Activated CD4-positive, alpha-beta T cell treated with anti-CD3 and anti-CD28 coated beads, Interleukin-2, amount 10 ng/mL, durations not matched to agents 7 days and 5 days (primary cell): ENCODE data around the gene GLP2R. TPM values are rescaled to one million over a fixed set of nuclear protein-coding genes. Genes with fewer than 3 reads are reported as not detected.
"Not testable (repeated sequence)": the region's sequence is repeated elsewhere in the genome, so short reads cannot be mapped to it uniquely, and the experiment has no call there.

Source experiments
- CTCF ChIA-PET: fragments of 350-600 bp; sonication (Branson Sonifier 250); formaldehyde crosslinking; loops from one replicate; lab custom pipeline; 2021; ENCODE audit warnings: antibody characterized with exemption; lab: Charles Lee
- POLR2A ChIA-PET: fragments of 350-600 bp; sonication (Branson Sonifier 250); formaldehyde crosslinking; loops from one replicate; lab custom pipeline; 2021; ENCODE audit warnings: antibody characterized with exemption; lab: Charles Lee
- DNase-seq: peaks from one replicate; pipeline ENCODE4 v3.0.0-alpha.2; 2020
- H3K27ac Mint-ChIP-seq: one replicate; pipeline ENCODE4 v1.8.0; 2021; ENCODE audit warnings: mild to moderate bottlenecking, moderate library complexity, mixed read lengths
- H3K27me3 Mint-ChIP-seq: one replicate; pipeline ENCODE4 v1.8.0; 2021; ENCODE audit warnings: mixed read lengths
- H3K36me3 Mint-ChIP-seq: one replicate; pipeline ENCODE4 v1.8.0; 2021; ENCODE audit warnings: low read depth, mixed read lengths
- H3K4me1 Mint-ChIP-seq: one replicate; pipeline ENCODE4 v1.8.0; 2021; ENCODE audit warnings: mixed read lengths
- H3K4me3 Mint-ChIP-seq: one replicate; pipeline ENCODE4 v1.8.0; 2021; ENCODE audit warnings: mild to moderate bottlenecking, moderate library complexity, mixed read lengths
- H3K9me3 Mint-ChIP-seq: one replicate; pipeline ENCODE4 v1.8.0; 2021; ENCODE audit warnings: mixed read lengths
- total RNA-seq, 2 experiments: library from RNA; stranded (reverse); gene quantifications; one replicate each; pipeline ENCODE4 v1.2.3, GENCODE V29; 2021

Gene GLP2R
- not detected for total RNA-seq

- Mint-ChIP-seq H3K4me3 (no peak within 1 kb of the TSS), H3K36me3 (no peaks in the 10 kb centered on the region), H3K27ac (no peak within 1 kb of the TSS), H3K9me3 (peaks cover 3% of the 10 kb centered on the region), H3K27me3 (peaks cover 4% of the 10 kb centered on the region), H3K4me1 (no peaks in the 10 kb centered on the region)
- ChIA-PET POLR2A (no interaction called here), CTCF (no interaction called here)
- no peak for DNase-seq
Observed at GRCh38 chr17:9825641-9826150, at the start of gene GLP2R. Gene GLP2R (plus strand): TSS chr17:9825924. CDS start chr17:9826064, 140 bp downstream.

DNA sequence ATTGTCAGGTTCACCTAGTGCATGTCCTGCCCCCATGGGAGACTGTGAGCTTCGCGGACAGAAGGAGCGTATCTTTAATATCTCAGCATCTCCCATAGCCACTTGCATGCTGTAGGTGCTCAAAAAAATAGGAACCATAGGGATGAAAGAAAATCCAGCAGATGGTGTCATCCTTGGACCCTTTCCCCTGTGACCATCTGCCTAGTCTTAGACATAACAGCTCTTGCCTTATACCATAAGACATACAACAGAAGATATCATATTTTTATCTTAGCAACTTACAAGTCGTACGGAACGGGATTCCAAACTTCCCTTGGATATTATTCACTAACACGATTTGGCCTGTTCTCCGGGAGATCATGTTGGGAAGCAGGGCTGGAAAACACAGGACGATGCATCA, 48.8 kb upstream of the GLP2R start:
- Mint-ChIP-seq H3K9me3 (no peaks in the 10 kb centered on the region), H3K36me3 (no peaks in the 10 kb centered on the region), H3K4me3 (no peak overlapping the region), H3K27ac (no peak overlapping the region), H3K4me1 (no peaks in the 10 kb centered on the region), H3K27me3 (peaks cover 2% of the 10 kb centered on the region)
- DNase-seq: no peak
- CTCF ChIA-PET: no interaction called here
- POLR2A ChIA-PET: no interaction called here

DNA sequence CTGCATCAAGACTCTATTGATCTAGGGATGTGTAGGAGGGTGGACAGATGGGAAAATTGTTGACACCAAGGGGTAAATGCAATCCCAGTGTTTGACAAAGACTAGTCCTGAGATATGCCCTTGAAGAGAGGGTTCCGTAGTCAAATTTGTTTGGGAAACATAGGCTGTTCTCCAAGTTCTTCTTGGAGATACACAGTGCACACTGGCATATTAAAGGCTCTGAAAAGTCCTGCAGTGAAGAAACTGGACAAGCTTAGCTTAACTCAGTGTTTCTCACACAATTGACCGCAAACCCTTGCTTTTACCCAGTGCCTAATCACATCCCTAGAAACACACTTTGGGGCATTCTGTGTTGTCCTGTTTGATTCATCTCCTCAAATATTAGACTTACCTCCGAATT, 45.2 kb upstream of the GLP2R start:
- H3K27me3 Mint-ChIP-seq: peaks cover 2% of the 10 kb centered on the region
- CTCF ChIA-PET: no interaction called here

DNA sequence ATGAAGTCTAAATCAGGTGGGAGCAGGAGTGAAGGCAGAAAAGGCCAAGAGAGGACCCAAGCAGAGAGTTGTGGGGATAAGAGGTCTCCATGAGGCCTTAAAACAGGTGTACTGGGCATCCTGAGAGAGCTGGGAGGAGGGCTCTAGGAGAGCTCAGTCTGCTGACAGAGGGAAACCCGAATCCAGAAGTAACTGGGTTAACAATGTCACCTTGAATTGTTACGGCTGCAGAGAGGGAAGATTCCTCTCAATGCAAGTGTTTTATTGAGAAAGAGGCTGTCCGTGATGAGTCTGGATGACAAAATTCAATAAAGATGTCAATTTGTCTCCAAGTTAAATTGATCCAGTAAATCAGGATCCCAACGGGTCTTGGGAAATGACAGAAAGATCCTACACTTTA, 42.7 kb upstream of the GLP2R start:
- no peak for DNase-seq
- H3K4me3 Mint-ChIP-seq: no peak overlapping the region
- POLR2A ChIA-PET: no interaction called here
- CTCF ChIA-PET: no interaction called here
- H3K27me3 Mint-ChIP-seq: peaks cover 2% of the 10 kb centered on the region
- H3K36me3 Mint-ChIP-seq: no peaks in the 10 kb centered on the region
- no peak overlapping the region for H3K27ac Mint-ChIP-seq
- no peaks in the 10 kb centered on the region for H3K9me3 Mint-ChIP-seq
- H3K4me1 Mint-ChIP-seq: no peaks in the 10 kb centered on the region

More for the DNA sequence above, 45.2 kb upstream of the GLP2R start:
- H3K4me1 Mint-ChIP-seq: no peaks in the 10 kb centered on the region
- POLR2A ChIA-PET: no interaction called here
- no peak overlapping the region for H3K4me3 Mint-ChIP-seq
- H3K36me3 Mint-ChIP-seq: no peaks in the 10 kb centered on the region
- no peak for DNase-seq
- no peaks in the 10 kb centered on the region for H3K9me3 Mint-ChIP-seq
- no peak overlapping the region for H3K27ac Mint-ChIP-seq

DNA sequence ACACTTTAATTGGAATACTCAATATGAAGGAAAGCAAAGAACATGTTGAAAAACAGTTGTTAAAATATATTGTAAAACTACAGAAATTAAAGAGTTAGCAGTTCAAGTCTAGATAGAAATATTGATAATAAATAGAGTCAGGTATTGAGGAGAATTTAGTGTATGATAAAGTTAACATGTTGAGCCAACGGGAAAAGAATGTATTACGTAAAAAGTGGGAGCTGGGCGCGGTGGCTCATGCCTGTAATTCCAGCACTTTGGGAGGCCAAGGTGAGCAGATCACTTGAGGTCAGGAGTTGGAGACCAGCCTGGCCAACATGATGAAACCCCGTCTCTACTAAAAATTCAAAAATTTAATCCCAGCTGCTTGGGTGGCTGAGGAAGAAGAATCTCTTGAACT, 42.3 kb upstream of the GLP2R start:
- CTCF ChIA-PET, POLR2A ChIA-PET: not testable (repeated sequence)

GRCh38 chr17:9784544-9784943, 41.2 kb upstream of the GLP2R start:
- ChIA-PET POLR2A (no interaction called here), CTCF (no interaction called here)
- DNase-seq: no peak
- Mint-ChIP-seq H3K9me3 (no peaks in the 10 kb centered on the region), H3K4me3 (no peak overlapping the region), H3K4me1 (no peaks in the 10 kb centered on the region), H3K27me3 (peaks cover 2% of the 10 kb centered on the region), H3K27ac (no peak overlapping the region), H3K36me3 (no peaks in the 10 kb centered on the region)

More for the DNA sequence above, 42.3 kb upstream of the GLP2R start:
- not testable (repeated sequence) for DNase-seq, H3K4me1 Mint-ChIP-seq, H3K4me3 Mint-ChIP-seq, H3K27me3 Mint-ChIP-seq, H3K36me3 Mint-ChIP-seq, H3K9me3 Mint-ChIP-seq, H3K27ac Mint-ChIP-seq

- no peaks in the 10 kb centered on the region for H3K27me3 Mint-ChIP-seq
- no peak overlapping the region for H3K4me3 Mint-ChIP-seq
- H3K36me3 Mint-ChIP-seq: no peaks in the 10 kb centered on the region
- ChIA-PET CTCF (no interaction called here), POLR2A (no interaction called here)
- no peak for DNase-seq
- H3K27ac Mint-ChIP-seq: no peak overlapping the region
- no peaks in the 10 kb centered on the region for H3K4me1 Mint-ChIP-seq
- H3K9me3 Mint-ChIP-seq: no peaks in the 10 kb centered on the region
Observed at GRCh38 chr17:9788601-9789000, 37.1 kb upstream of the GLP2R start.

- DNase-seq: no peak
- Mint-ChIP-seq H3K36me3 (no peaks in the 10 kb centered on the region), H3K27ac (no peak overlapping the region), H3K27me3 (no peaks in the 10 kb centered on the region), H3K9me3 (no peaks in the 10 kb centered on the region), H3K4me1 (no peaks in the 10 kb centered on the region), H3K4me3 (no peak overlapping the region)
- ChIA-PET POLR2A (no interaction called here), CTCF (no interaction called here)
Observed at GRCh38 chr17:9790316-9790715, 35.4 kb upstream of the GLP2R start.

DNA sequence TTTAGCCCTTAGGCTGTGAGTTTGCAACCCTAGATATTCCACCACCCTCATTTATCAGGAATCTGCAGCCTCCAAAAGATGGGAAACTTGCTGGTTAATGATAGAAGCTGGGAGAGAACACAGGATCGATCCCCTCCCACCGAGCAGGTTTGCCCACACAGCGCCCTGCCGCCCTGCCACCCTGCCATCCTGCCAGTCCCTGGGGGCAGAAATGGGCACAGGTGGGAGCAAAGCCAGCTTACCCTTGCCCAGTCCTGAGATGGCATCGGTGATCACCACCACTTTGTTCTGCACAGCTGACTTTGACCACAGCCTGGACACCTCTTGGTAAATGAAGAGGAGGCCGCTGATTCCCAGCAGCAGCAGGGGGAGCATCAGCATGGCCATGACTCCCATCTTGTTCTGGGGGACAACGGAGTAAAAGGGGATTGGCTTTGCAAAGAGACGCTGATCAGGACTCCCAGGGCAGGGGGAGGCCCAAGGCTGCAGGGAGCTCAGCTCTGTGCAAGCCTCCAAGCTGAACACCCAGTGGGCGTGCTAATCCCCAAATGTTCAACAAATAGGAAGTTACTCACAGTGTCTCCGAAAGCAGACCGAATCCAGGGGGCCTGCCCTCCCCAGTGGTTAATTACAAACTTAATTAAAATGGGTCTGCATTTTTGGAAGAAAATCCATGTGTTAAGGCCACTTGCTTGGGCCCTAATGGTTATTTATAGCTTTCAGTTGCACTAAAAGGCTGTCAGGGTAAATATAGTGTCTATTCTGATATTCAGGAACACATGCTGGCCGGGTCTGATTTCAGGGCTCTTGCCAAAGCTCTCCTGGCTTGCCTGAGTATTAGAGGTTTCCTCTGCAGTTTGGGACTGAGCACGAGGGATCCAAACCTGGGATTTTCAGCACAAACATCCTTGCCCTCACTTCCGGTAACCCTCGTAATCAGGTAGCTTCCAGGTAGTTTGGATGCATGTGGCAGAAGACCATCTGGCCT, 34.5 kb upstream of the GLP2R start, which contains the start of gene DHRS7C:
Gene DHRS7C (minus strand): TSS at position 704 of the 988 bp plus-strand sequence. CDS start 308 bp downstream, at position 396.
- Mint-ChIP-seq H3K4me3 (no peak within 1 kb of the TSS), H3K27me3 (no peaks in the 10 kb centered on the region), H3K4me1 (no peaks in the 10 kb centered on the region), H3K36me3 (no peaks in the 10 kb centered on the region), H3K9me3 (no peaks in the 10 kb centered on the region), H3K27ac (no peak within 1 kb of the TSS)
- no peak for DNase-seq
- ChIA-PET POLR2A (no interaction called here), CTCF (no interaction called here)

DNA sequence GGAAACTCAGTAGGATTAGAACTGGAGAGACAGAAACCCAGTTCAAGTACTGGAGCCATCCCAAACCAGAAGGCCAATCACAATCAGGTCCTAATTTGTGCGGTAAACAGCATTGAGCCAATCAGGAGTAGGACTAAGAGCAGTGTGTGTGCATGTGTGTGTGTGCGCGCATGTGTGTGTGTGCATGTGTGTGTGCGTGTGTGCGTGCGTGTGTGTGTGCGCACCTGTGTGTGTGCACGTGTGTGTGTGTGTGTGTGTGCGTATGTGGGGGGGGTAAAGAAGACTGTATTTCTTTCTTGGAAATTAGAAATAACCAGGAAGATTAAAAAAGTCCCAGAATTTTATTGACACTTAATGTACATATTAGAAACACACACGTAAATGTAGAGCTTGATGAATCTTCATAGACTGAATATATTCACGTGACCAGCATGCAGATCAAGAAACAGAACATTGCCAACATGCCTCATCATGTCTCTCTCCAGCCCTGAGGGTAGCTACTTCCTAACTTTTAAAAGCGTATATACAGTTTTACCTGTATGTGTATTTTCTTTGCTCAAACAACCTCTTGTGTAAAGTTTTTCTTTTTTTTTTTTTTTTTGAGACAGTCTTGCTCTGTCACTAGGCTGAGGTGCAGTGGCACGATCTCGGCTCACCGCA, 33.4 kb upstream of the GLP2R start:
- Mint-ChIP-seq H3K9me3 (no peaks in the 10 kb centered on the region), H3K27me3 (no peaks in the 10 kb centered on the region), H3K36me3 (no peaks in the 10 kb centered on the region), H3K4me3 (no peak overlapping the region), H3K4me1 (no peaks in the 10 kb centered on the region), H3K27ac (no peak overlapping the region)
- no peak for DNase-seq
- CTCF ChIA-PET: interaction anchor here (0.6 kb wide), 1 partner anchor 999 kb away, joined by 6 read pairs; no protein-coding TSS in a partner anchor
- POLR2A ChIA-PET: no interaction called here

GRCh38 chr17:9798008-9798407, 27.7 kb upstream of the GLP2R start:
- Mint-ChIP-seq H3K4me3 (no peak overlapping the region), H3K27me3 (no peaks in the 10 kb centered on the region), H3K9me3 (no peaks in the 10 kb centered on the region), H3K27ac (no peak overlapping the region), H3K36me3 (no peaks in the 10 kb centered on the region), H3K4me1 (no peaks in the 10 kb centered on the region)
- ChIA-PET CTCF (no interaction called here), POLR2A (no interaction called here)
- DNase-seq: no peak

GRCh38 chr17:9798724-9799123, 27.0 kb upstream of the GLP2R start:
- POLR2A ChIA-PET: no interaction called here
- Mint-ChIP-seq H3K27me3 (no peaks in the 10 kb centered on the region), H3K4me1 (no peaks in the 10 kb centered on the region), H3K4me3 (no peak overlapping the region), H3K27ac (no peak overlapping the region), H3K36me3 (no peaks in the 10 kb centered on the region), H3K9me3 (no peaks in the 10 kb centered on the region)
- no peak for DNase-seq
- CTCF ChIA-PET: no interaction called here

- H3K9me3 Mint-ChIP-seq: no peaks in the 10 kb centered on the region
- no peak overlapping the region for H3K27ac Mint-ChIP-seq
- H3K4me3 Mint-ChIP-seq: no peak overlapping the region
- no peaks in the 10 kb centered on the region for H3K4me1 Mint-ChIP-seq
- ChIA-PET POLR2A (no interaction called here), CTCF (no interaction called here)
- no peak for DNase-seq
- no peaks in the 10 kb centered on the region for H3K27me3 Mint-ChIP-seq
- H3K36me3 Mint-ChIP-seq: no peaks in the 10 kb centered on the region
Observed at GRCh38 chr17:9801505-9801904, 24.2 kb upstream of the GLP2R start.
